Right cardiac atrium (tissue), 5 donors: ENCODE data around the gene ERGIC1. TPM values are rescaled to one million over a fixed set of nuclear protein-coding genes. Genes with fewer than 3 reads are reported as not detected.
A peak's percentile ranks its signal among the peaks of the same experiment; 100 is the strongest.

ENCODE experiments used
- ATAC-seq, 2 donors: fragments of 200-7000 bp; cut with Tn5 transposase; one replicate each; pipeline versions ENCODE4 v1.8.0 to v1.9.1; 2020; ENCODE audit warnings: moderate library complexity in 2 of 2, mild to moderate bottlenecking in 1 of 2
- DNase-seq, 3 donors: peaks; one replicate each; pipeline ENCODE4 v3.0.0-alpha.2; 2020
- H3K27ac ChIP-seq: one replicate; pipeline ENCODE4 v1.5.1; 2013; ENCODE audit warnings: mild to moderate bottlenecking, low read length, control low read depth, moderate library complexity
- H3K27me3 ChIP-seq: one replicate; pipeline ENCODE4 v1.6.1; 2013; ENCODE audit not compliant: control insufficient read depth, insufficient read depth
- H3K4me1 ChIP-seq: one replicate; pipeline ENCODE4 v1.6.1; 2013; ENCODE audit warnings: low read length; ENCODE audit not compliant: control insufficient read depth, insufficient read depth
- H3K4me3 ChIP-seq: one replicate; pipeline ENCODE4 v1.5.1; 2013; ENCODE audit warnings: low read length, control low read depth
- H3K9me3 ChIP-seq: one replicate; pipeline ENCODE4 v1.6.1; 2013; ENCODE audit warnings: low read length; ENCODE audit not compliant: control insufficient read depth
- WGBS: extraction: QIAGEN DNeasy Blood & Tissue Kit; methylation state at CpG from one replicate; pipeline ENCODE4 v1.1.7; 2013; 5-methylcytosine and 5-hydroxymethylcytosine counted together
- intact Hi-C, 4 donors: fragments of 100-400 bp; cut with DNase I; formaldehyde crosslinking; loops; one replicate each; pipeline versions ENCODE4 v1.11.0 to v1.14.0; 2022 to 2023
- polyA plus RNA-seq: library from polyadenylated mRNA; stranded (reverse); fragments of 200-250 nt; gene quantifications from one replicate; pipeline ENCODE4 v1.2.3, GENCODE V29; 2013
- total RNA-seq, 4 donors: library from RNA; stranded (reverse); fragmentation: NEBNext Ultra II Directional; extraction: Animal tissue kit (Norgen Biotek cat#: 25700); gene quantifications; one replicate each; pipeline ENCODE4 v1.2.1, GENCODE V29; 2021
- donor health status: healthy with polysubstance abuse.
- donor health status: DM: no; HTN: yes; CAD: no.
- donor health status: DM: no; HTN: no; CAD: no.
- donor health status: DM: no; HTN: yes; CAD: no; lungs with severe emphysema.
- donor health status: DM: yes; HTN: yes; CAD: no.

Gene ERGIC1
- total and polyA plus RNA-seq, 5 donors = 73.1 to 96.8 (median 85.0) TPM

- Histone ChIP-seq H3K27me3 (no peaks in the 10 kb centered on the region), H3K4me3 (no peak overlapping the region), H3K27ac (no peak overlapping the region), H3K4me1 (no peaks in the 10 kb centered on the region), H3K9me3 (no peaks in the 10 kb centered on the region)
- ATAC-seq (no peak), DNase-seq (no peak)
- WGBS = 52% methylated on average over 3 of the region's 3 CpGs
- intact Hi-C loops = loop anchor here in 1 of 4 donors (10.0 kb wide), 1 partner anchor 313 kb away; no protein-coding TSS in a partner anchor
Observed at GRCh38 chr5:172971482-172971881, 137.4 kb downstream of the ERGIC1 start.

GRCh38 chr5:172972552-172972951, 138.5 kb downstream of the ERGIC1 start:
- no peak for DNase-seq
- intact Hi-C loops = loop anchor here in 1 of 4 donors (10.0 kb wide), 1 partner anchor 312 kb away; no protein-coding TSS in a partner anchor

GRCh38 chr5:172973127-172973916, 139.3 kb downstream of the ERGIC1 start:
- Histone ChIP-seq H3K9me3 (no peaks in the 10 kb centered on the region), H3K27me3 (no peaks in the 10 kb centered on the region), H3K4me3 (no peak overlapping the region), H3K27ac (no peak overlapping the region), H3K4me1 (no peaks in the 10 kb centered on the region)
- intact Hi-C loops = loop anchor here in 1 of 4 donors (10.0 kb wide), 1 partner anchor 311 kb away; no protein-coding TSS in a partner anchor
- peak; percentile 65 to 91 for ATAC-seq
- DNase-seq = no peak
- WGBS = 13% methylated on average over 3 of the region's 3 CpGs

More at GRCh38 chr5:172972552-172972951, 138.5 kb downstream of the ERGIC1 start:
- no peaks in the 10 kb centered on the region for H3K4me1 ChIP-seq
- H3K9me3 ChIP-seq = no peaks in the 10 kb centered on the region
- 94% methylated on average over 5 of the region's 5 CpGs for WGBS
- no peaks in the 10 kb centered on the region for H3K27me3 ChIP-seq
- H3K4me3 ChIP-seq = no peak overlapping the region
- H3K27ac ChIP-seq = no peak overlapping the region
- ATAC-seq = no peak

GRCh38 chr5:172973931-172974330, 139.9 kb downstream of the ERGIC1 start:
- intact Hi-C loops = loop anchor here in 1 of 4 donors (10.0 kb wide), 1 partner anchor 311 kb away; no protein-coding TSS in a partner anchor
- DNase-seq = no peak
- Histone ChIP-seq H3K27ac (peak overlapping the region; percentile 17), H3K4me1 (no peaks in the 10 kb centered on the region), H3K27me3 (no peaks in the 10 kb centered on the region), H3K4me3 (no peak overlapping the region), H3K9me3 (no peaks in the 10 kb centered on the region)
- no peak for ATAC-seq
- WGBS = 60% methylated on average over 8 of the region's 8 CpGs

- intact Hi-C loops = loop anchor here in 1 of 4 donors (10.0 kb wide), 1 partner anchor 310 kb away; no protein-coding TSS in a partner anchor
- Histone ChIP-seq H3K27ac (no peak overlapping the region), H3K4me1 (no peaks in the 10 kb centered on the region), H3K9me3 (no peaks in the 10 kb centered on the region), H3K27me3 (no peaks in the 10 kb centered on the region), H3K4me3 (no peak overlapping the region)
- 88% methylated on average over 11 of the region's 11 CpGs for WGBS
- DNase-seq (no peak), ATAC-seq (no peak)
Observed at GRCh38 chr5:172975289-172975688, 141.2 kb downstream of the ERGIC1 start.

- Histone ChIP-seq H3K27me3 (no peaks in the 10 kb centered on the region), H3K9me3 (no peaks in the 10 kb centered on the region), H3K27ac (no peak overlapping the region), H3K4me3 (no peak overlapping the region), H3K4me1 (peaks cover 2% of the 10 kb centered on the region)
- 87% methylated on average over 4 of the region's 4 CpGs for WGBS
- ATAC-seq (no peak), DNase-seq (no peak)
- intact Hi-C loops = loop anchor here in 2 of 4 donors (10.0 kb wide), 3 partner anchors 75 to 305 kb away; partner anchors contain the start of gene CREBRF (in 1 of the 2)
Observed at GRCh38 chr5:172979778-172980177, 145.7 kb downstream of the ERGIC1 start.

- Histone ChIP-seq H3K27me3 (no peaks in the 10 kb centered on the region), H3K9me3 (no peaks in the 10 kb centered on the region), H3K4me1 (peaks cover 2% of the 10 kb centered on the region), H3K4me3 (no peak overlapping the region), H3K27ac (no peak overlapping the region)
- no peak for ATAC-seq
- 89% methylated on average over 7 of the region's 7 CpGs for WGBS
- intact Hi-C loops = loop anchor here in 2 of 4 donors (10.0 kb wide), 3 partner anchors 73 to 303 kb away; partner anchors contain the start of gene CREBRF (in 1 of the 2)
- no peak for DNase-seq
Observed at GRCh38 chr5:172981931-172982330, 147.9 kb downstream of the ERGIC1 start.

GRCh38 chr5:172983542-172984243, 149.6 kb downstream of the ERGIC1 start, which contains the start of gene ATP6V0E1:
Gene ATP6V0E1, plus strand, starts transcription at chr5:172983771. Its CDS starts 90 bp downstream, at chr5:172983861.
- intact Hi-C loops = loop anchor here in 2 of 4 donors (10.0 kb wide), 3 partner anchors 71 to 301 kb away; partner anchors contain the start of gene CREBRF (in 1 of the 2)
- Histone ChIP-seq H3K9me3 (no peaks in the 10 kb centered on the region), H3K27ac (peak within 1 kb of the TSS; percentile 98), H3K4me3 (peak within 1 kb of the TSS; percentile 95), H3K4me1 (peaks cover 2% of the 10 kb centered on the region), H3K27me3 (no peaks in the 10 kb centered on the region)
- DNase-seq (peak; percentile 97 to 99 (median 99)), ATAC-seq (peak; percentile 99)
- WGBS = under 1% methylated on average over 49 of the region's 49 CpGs

GRCh38 chr5:172984244-172984953, 150.3 kb downstream of the ERGIC1 start:
- H3K27ac ChIP-seq = peak overlapping the region; percentile 98
- ATAC-seq (peak; percentile 61 to 77), DNase-seq (peak; percentile 71 to 86 (median 75))
- no peaks in the 10 kb centered on the region for H3K27me3 ChIP-seq
- no peaks in the 10 kb centered on the region for H3K9me3 ChIP-seq
- H3K4me3 ChIP-seq = peak overlapping the region; percentile 95
- WGBS = under 1% methylated on average over 15 of the region's 15 CpGs
- H3K4me1 ChIP-seq = peaks cover 2% of the 10 kb centered on the region
- intact Hi-C loops = loop anchor here in 2 of 4 donors (10.0 kb wide), 3 partner anchors 70 to 300 kb away; partner anchors contain the start of gene CREBRF (in 1 of the 2)

- Histone ChIP-seq H3K4me1 (peaks cover 2% of the 10 kb centered on the region), H3K27me3 (no peaks in the 10 kb centered on the region), H3K27ac (no peak overlapping the region), H3K9me3 (no peaks in the 10 kb centered on the region), H3K4me3 (peak overlapping the region; percentile 9)
- ATAC-seq = no peak
- DNase-seq = no peak
- intact Hi-C loops = loop anchor here in 2 of 4 donors (10.0 kb wide), 3 partner anchors 69 to 299 kb away; partner anchors contain the start of gene CREBRF (in 1 of the 2)
Observed at GRCh38 chr5:172985596-172985995, 151.5 kb downstream of the ERGIC1 start.
